Progenitor cell of endocrine pancreas (in vitro differentiated cells): ENCODE measurements around the gene STIMATE. TPM values are rescaled to one million over a fixed set of nuclear protein-coding genes. Genes with fewer than 3 reads are reported as not detected.

Source experiments
- DNase-seq: peaks from one replicate; pipeline ENCODE4 v3.0.0; 2021; ENCODE audit warnings: low spot score; ENCODE audit not compliant: unreplicated experiment
- H3K27ac Mint-ChIP-seq: 2 replicates; pipeline ENCODE4 v1.8.0; 2021; ENCODE audit warnings: mild to moderate bottlenecking, moderate library complexity, mixed read lengths
- H3K27me3 Mint-ChIP-seq: 2 replicates; pipeline ENCODE4 v1.8.0; 2021; ENCODE audit warnings: mixed read lengths
- H3K36me3 Mint-ChIP-seq: 2 replicates; pipeline ENCODE4 v1.8.0; 2022; ENCODE audit warnings: mixed read lengths; ENCODE audit not compliant: insufficient read depth
- H3K4me1 Mint-ChIP-seq: 2 replicates; pipeline ENCODE4 v1.8.0; 2021; ENCODE audit warnings: low read depth, mixed read lengths
- H3K4me3 Mint-ChIP-seq: 2 replicates; pipeline ENCODE4 v1.8.0; 2021; ENCODE audit warnings: low read depth, mild to moderate bottlenecking, moderate library complexity, mixed read lengths
- H3K9me3 Mint-ChIP-seq: 2 replicates; pipeline ENCODE4 v1.8.0; 2021; ENCODE audit warnings: low read depth, mixed read lengths
- CTCF ChIP-seq: fragments of 200-600 bp; sonication (generic); IDR thresholded peaks from one replicate; pipeline ENCODE4 v1.5.0; 2021; ENCODE audit warnings: antibody characterized with exemption, mild to moderate bottlenecking; ENCODE audit not compliant: unreplicated experiment
- total RNA-seq: library from RNA; stranded (reverse); gene quantifications from 2 replicates; pipeline ENCODE4 v1.2.1, GENCODE V29; 2021

Gene STIMATE
- total RNA-seq, 1 donor from 2014 or later: 17.4 TPM

- Mint-ChIP-seq H3K9me3 (no peaks in the 10 kb centered on the region), H3K27me3 (no peaks in the 10 kb centered on the region), H3K4me1 (peaks cover 10% of the 10 kb centered on the region), H3K4me3 (no peak overlapping the region), H3K27ac (no peak overlapping the region), H3K36me3 (no peaks in the 10 kb centered on the region)
- no peak for TF ChIP-seq CTCF
- DNase-seq: no peak
Measured at GRCh38 chr3:52829906-52830463, 67.4 kb downstream of the STIMATE start.

- Mint-ChIP-seq H3K27me3 (no peaks in the 10 kb centered on the region), H3K27ac (no peak overlapping the region), H3K36me3 (no peaks in the 10 kb centered on the region), H3K4me1 (peaks cover 9% of the 10 kb centered on the region), H3K4me3 (no peak overlapping the region), H3K9me3 (no peaks in the 10 kb centered on the region)
- no peak for TF ChIP-seq CTCF
- no peak for DNase-seq
Measured at GRCh38 chr3:52829482-52829881, 67.9 kb downstream of the STIMATE start.

- peaks cover 9% of the 10 kb centered on the region for H3K4me1 Mint-ChIP-seq
- H3K27me3 Mint-ChIP-seq: no peaks in the 10 kb centered on the region
- peak overlapping the region; percentile 52 for H3K27ac Mint-ChIP-seq
- no peak overlapping the region for H3K4me3 Mint-ChIP-seq
- peak; percentile 36 for TF ChIP-seq CTCF
- DNase-seq: no peak
- no peaks in the 10 kb centered on the region for H3K9me3 Mint-ChIP-seq
- H3K36me3 Mint-ChIP-seq: no peaks in the 10 kb centered on the region
Measured at GRCh38 chr3:52827866-52828376, 69.4 kb downstream of the STIMATE start.

GRCh38 chr3:52827441-52827840 lies 69.9 kb downstream of the STIMATE start:
- Mint-ChIP-seq H3K27ac (peak overlapping the region; percentile 52), H3K4me1 (peaks cover 9% of the 10 kb centered on the region), H3K36me3 (no peaks in the 10 kb centered on the region), H3K27me3 (no peaks in the 10 kb centered on the region), H3K9me3 (no peaks in the 10 kb centered on the region), H3K4me3 (no peak overlapping the region)
- DNase-seq: no peak
- no peak for TF ChIP-seq CTCF

- H3K4me1 Mint-ChIP-seq: peaks cover 17% of the 10 kb centered on the region
- no peak overlapping the region for H3K27ac Mint-ChIP-seq
- TF ChIP-seq CTCF: no peak
- no peaks in the 10 kb centered on the region for H3K36me3 Mint-ChIP-seq
- H3K4me3 Mint-ChIP-seq: no peak overlapping the region
- H3K27me3 Mint-ChIP-seq: no peaks in the 10 kb centered on the region
- H3K9me3 Mint-ChIP-seq: no peaks in the 10 kb centered on the region
- DNase-seq: no peak
Measured at GRCh38 chr3:52824037-52824436, 73.3 kb downstream of the STIMATE start.
